A549 (cell line): ENCODE data around the gene MYO18B.

Experiments used
- BHLHE40 ChIP-seq: IDR thresholded peaks from 2 replicates; pipeline ENCODE4 v1.6.1; 2012; ENCODE audit warnings: low read depth, low read length, inconsistent platforms
- CTCF ChIP-seq: fragments of >200 bp; sonication (Bioruptor Twin); formaldehyde crosslinking; IDR thresholded peaks from 3 replicates; pipeline ENCODE4 v1.5.1; 2016
- EP300 ChIP-seq, 2 experiments: fragments of >200 bp; sonication (Bioruptor Twin); formaldehyde crosslinking; IDR thresholded peaks; 2 replicates in 1 of 2; 3 replicates in 1 of 2; pipeline ENCODE4 v1.6.1; 2016 to 2017
- HDAC2 ChIP-seq: fragments of 200-600 bp; sonication (generic); IDR thresholded peaks from 2 replicates; pipeline ENCODE4 v1.6.1; 2016
- KDM1A ChIP-seq: fragments of 200-600 bp; sonication (generic); IDR thresholded peaks from 2 replicates; pipeline ENCODE4 v1.6.1; 2016; ENCODE audit warnings: low read depth, mild to moderate bottlenecking
- MAFK ChIP-seq: fragments of 450-650 bp; IDR thresholded peaks from 2 replicates; pipeline ENCODE4 v1.6.1; 2014; ENCODE audit not compliant: partially characterized antibody
- MAZ ChIP-seq: fragments of 150-350 bp; IDR thresholded peaks from 2 replicates; pipeline ENCODE4 v1.6.1; 2014; ENCODE audit warnings: antibody characterized with exemption, low read depth, low read length, borderline replicate concordance
- POLR2A ChIP-seq: IDR thresholded peaks from 2 replicates; pipeline ENCODE4 v1.6.1; 2012; ENCODE audit warnings: mild to moderate bottlenecking, low read length
- POLR2AphosphoS2 ChIP-seq: conservative IDR thresholded peaks from 2 replicates; pipeline ENCODE4 v1.6.1; 2012; ENCODE audit warnings: low read length, improper control_type of control experiment, inconsistent platforms
- SMC3 ChIP-seq: fragments of >200 bp; sonication (Bioruptor Twin); formaldehyde crosslinking; IDR thresholded peaks from 3 replicates; pipeline ENCODE4 v1.6.1; 2018; ENCODE audit warnings: inconsistent platforms
- USF2 ChIP-seq: fragments of 450-650 bp; IDR thresholded peaks from 2 replicates; pipeline ENCODE4 v1.6.1; 2014; ENCODE audit warnings: antibody characterized with exemption

GRCh38 chr22:25875461-25875860, 133.5 kb downstream of the MYO18B start:
- TF ChIP-seq POLR2A (no peak), BHLHE40 (no peak), EP300 (IDR thresholded peaks at IDR 0.05) (no peak), POLR2AphosphoS2 (no peak), CTCF (no peak), SMC3 (no peak), HDAC2 (no peak), MAZ (no peak), KDM1A (no peak), USF2 (no peak), MAFK (no peak)
